AG20443 (cell line): ENCODE results near the gene DSP.

ENCODE experiments used
- DNase-seq: peaks from one replicate; pipeline ENCODE4 v3.0.0; 2012; ENCODE audit warnings: low spot score, mixed read lengths

The DSP gene

GRCh38 chr6:7559651-7560385, 18.3 kb downstream of the DSP start:
- DNase-seq, result no peak

GRCh38 chr6:7561153-7561964, 19.9 kb downstream of the DSP start:
- no peak for DNase-seq

DNA sequence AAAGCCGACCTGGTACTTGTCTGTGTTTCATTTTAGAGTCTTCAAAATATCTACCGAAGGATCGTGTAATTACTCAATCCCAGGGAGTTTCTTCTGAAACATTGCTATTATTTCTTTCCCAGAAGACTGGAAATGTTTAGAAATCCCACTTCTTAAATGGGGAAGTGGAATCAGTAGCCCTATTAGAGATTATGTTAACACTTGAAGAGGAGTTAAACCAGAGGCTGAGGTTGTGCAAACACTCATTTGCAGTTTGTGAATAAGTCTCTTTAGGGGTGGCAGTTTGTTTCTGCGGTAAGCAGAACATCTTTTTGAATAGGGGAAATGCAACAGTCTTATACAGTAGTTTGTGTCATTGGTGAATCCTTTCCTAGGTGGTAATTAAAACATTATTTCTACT, 21.3 kb downstream of the DSP start:
- no peak for DNase-seq

GRCh38 chr6:7566107-7566506, 24.6 kb downstream of the DSP start:
- DNase-seq, result peak; percentile 51

- DNase-seq, result no peak
Measured at GRCh38 chr6:7566617-7567173, 25.2 kb downstream of the DSP start.

DNA sequence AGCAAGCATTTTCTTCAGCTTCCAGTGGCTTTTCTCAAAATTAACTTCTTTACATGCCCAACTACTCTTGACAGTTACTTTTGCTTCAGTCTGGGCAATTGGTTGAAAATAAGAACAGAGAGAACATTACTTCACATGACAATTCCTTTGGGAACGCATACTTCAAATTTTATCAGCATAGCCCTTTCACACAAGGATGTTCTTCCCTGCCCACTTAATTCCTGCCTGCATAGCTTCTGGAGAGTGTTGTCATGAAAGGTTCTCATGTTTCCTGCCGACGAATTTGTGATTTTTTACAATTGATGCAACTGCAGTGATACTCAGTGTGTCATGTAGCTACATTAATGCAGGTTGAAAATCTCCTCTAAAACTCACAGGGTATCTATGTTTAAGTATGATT, 26.6 kb downstream of the DSP start:
- DNase-seq, result peak; percentile 79

GRCh38 chr6:7569082-7569481, 27.6 kb downstream of the DSP start:
- DNase-seq, result no peak

GRCh38 chr6:7572213-7572943, 30.9 kb downstream of the DSP start:
- no peak for DNase-seq

DNA sequence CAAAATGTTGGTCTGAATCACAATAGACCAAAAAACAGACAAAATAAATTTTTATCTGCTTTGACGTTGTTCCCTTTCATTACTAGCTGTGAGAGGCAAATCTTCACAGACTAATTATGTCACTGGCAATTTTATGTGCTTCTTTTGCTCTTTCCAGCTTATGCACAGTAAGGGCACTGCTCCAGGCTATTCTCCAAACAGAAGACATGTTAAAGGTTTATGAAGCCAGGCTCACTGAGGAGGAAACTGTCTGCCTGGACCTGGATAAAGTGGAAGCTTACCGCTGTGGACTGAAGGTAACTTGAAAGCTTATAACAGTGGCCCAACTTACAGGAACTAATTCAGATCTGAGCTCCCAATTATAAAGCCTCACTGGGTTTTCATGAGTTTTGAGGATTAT, 33.0 kb downstream of the DSP start:
- no peak for DNase-seq

- DNase-seq, result no peak
Measured at GRCh38 chr6:7578516-7578915, 37.0 kb downstream of the DSP start.

DNA sequence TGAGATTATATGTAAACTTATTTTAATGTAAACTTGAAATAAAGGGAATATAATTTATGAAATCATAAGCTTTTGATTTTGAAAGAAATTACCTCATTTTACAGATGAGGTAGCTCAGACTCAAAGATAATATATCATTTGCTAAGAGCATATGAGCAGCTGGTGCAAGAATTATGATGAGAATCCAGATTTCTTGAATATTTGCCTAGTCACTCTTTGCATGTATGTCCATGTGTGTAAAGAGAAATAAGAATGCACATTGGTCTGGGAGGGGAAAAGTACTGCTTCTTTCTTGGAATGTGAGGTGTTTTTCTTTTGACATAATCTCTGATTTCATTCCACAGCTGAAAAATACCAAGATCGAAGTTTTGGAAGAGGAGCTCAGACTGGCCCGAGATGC, 37.5 kb downstream of the DSP start:
- no peak for DNase-seq

GRCh38 chr6:7579851-7580250, 38.4 kb downstream of the DSP start:
- no peak for DNase-seq

- DNase-seq, result no peak
Measured at GRCh38 chr6:7580537-7580926, 39.1 kb downstream of the DSP start.

DNA sequence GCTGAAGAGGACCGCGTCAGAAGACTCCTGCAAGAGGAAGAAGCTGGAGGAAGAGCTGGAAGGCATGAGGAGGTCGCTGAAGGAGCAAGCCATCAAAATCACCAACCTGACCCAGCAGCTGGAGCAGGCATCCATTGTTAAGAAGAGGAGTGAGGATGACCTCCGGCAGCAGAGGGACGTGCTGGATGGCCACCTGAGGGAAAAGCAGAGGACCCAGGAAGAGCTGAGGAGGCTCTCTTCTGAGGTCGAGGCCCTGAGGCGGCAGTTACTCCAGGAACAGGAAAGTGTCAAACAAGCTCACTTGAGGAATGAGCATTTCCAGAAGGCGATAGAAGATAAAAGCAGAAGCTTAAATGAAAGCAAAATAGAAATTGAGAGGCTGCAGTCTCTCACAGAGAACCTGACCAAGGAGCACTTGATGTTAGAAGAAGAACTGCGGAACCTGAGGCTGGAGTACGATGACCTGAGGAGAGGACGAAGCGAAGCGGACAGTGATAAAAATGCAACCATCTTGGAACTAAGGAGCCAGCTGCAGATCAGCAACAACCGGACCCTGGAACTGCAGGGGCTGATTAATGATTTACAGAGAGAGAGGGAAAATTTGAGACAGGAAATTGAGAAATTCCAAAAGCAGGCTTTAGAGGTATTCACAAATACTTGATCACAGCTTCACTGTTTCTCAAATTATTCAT, 39.6 kb downstream of the DSP start:
- DNase-seq, result no peak

GRCh38 chr6:7585287-7585930, 43.9 kb downstream of the DSP start:
- DNase-seq, result no peak

- DNase-seq, result peak; percentile 24
Measured at GRCh38 chr6:7587631-7588100, 46.2 kb downstream of the DSP start.

DNA sequence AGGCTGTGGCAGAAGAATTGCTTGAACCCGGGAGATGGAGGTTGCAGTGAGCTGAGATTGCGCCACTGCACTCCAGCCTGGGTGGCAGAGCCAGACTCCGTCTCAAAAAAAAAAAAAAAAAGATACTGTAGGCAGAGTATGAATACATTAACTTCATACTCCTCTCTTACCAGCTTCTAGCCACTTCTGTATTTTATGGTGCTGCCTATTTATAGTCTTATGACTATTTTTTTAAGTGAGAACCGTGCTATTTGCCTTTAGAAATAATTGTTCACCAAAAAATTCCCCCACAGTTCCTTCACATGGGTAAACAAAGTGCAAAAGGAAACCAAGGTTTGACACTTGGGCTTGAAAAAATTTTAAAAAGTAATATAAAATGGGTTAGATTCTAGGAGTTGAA, 47.0 kb downstream of the DSP start:
- DNase-seq, result no peak

DNA sequence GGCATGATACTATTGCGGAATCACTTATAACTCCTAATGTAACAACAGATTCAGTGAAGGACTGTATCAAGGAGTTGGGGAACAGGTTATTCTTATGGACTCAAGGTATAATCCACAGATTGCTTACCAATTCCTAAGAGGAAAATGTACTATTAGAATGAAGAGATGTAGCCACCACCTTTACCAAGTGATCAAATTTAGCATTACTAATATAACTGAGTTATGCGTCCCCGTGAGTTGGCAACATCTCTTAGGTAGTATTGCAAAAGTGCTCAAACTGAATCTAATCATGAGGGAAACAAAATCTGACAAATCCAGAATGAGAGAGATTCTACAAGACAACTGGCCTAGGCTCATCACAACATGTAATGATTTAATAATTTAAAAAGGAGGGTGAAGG, 47.8 kb downstream of the DSP start:
- no peak for DNase-seq

GRCh38 chr6:7589949-7590917, 48.8 kb downstream of the DSP start, which contains the start of gene SNRNP48:
SNRNP48 (plus strand) TSS chr6:7590198; CDS start chr6:7590258, 60 bp downstream.
- DNase-seq, result peak; percentile 96

- DNase-seq, result peak; percentile 48
Measured at GRCh38 chr6:7590918-7591302, 49.4 kb downstream of the DSP start.
